ENCODE data around the gene NOS3. TPM values are rescaled to one million over a fixed set of nuclear protein-coding genes. Genes with fewer than 3 reads are reported as not detected.
A peak's percentile ranks its signal among the peaks of the same experiment; 100 is the strongest.

NOS3 gene
- total and polyA plus RNA-seq, 9 of the 15 experiments (the other 6 are each of a cell fraction or from before 2014, with no cell fraction given), result 1.1 to 121 (median 23.6) TPM

DNA sequence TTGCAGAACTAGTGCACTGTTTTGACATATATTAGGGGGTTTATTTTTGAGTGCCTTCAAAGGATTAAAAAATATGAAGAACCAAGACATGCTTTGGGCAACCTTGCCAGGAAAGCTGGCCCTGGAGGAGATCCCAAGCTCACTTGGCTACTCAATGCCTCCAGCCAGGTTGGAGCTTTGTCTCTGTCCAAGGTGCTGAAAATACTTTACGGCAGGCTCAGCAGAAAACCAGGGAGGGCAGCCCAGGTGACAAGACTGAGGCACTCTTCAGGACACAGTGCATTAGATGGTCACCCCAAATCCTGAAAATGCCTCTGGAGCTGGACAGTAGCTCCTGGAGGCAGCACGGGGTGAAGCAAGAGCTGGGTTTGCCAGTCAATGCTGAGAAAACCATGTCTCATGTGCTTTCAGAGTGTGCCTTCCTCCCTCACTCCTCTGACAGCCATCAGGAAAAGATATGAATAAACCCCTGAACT lies 6.9 kb upstream of the NOS3 start (continued):
- no peak for TF ChIP-seq BHLHE40 (IDR thresholded peaks at IDR 0.05; ENCODE audit: low read length)
- TF ChIP-seq BRD4 (IDR thresholded peaks at IDR 0.05), result no peak
- no peak for TF ChIP-seq HLTF (IDR thresholded peaks at IDR 0.05)
- TF ChIP-seq SP2 (IDR thresholded peaks at IDR 0.05; ENCODE audit: extremely low read depth, low read depth, low read length, poor library complexity, severe bottlenecking), result no peak
- TF ChIP-seq, protein P1, sequence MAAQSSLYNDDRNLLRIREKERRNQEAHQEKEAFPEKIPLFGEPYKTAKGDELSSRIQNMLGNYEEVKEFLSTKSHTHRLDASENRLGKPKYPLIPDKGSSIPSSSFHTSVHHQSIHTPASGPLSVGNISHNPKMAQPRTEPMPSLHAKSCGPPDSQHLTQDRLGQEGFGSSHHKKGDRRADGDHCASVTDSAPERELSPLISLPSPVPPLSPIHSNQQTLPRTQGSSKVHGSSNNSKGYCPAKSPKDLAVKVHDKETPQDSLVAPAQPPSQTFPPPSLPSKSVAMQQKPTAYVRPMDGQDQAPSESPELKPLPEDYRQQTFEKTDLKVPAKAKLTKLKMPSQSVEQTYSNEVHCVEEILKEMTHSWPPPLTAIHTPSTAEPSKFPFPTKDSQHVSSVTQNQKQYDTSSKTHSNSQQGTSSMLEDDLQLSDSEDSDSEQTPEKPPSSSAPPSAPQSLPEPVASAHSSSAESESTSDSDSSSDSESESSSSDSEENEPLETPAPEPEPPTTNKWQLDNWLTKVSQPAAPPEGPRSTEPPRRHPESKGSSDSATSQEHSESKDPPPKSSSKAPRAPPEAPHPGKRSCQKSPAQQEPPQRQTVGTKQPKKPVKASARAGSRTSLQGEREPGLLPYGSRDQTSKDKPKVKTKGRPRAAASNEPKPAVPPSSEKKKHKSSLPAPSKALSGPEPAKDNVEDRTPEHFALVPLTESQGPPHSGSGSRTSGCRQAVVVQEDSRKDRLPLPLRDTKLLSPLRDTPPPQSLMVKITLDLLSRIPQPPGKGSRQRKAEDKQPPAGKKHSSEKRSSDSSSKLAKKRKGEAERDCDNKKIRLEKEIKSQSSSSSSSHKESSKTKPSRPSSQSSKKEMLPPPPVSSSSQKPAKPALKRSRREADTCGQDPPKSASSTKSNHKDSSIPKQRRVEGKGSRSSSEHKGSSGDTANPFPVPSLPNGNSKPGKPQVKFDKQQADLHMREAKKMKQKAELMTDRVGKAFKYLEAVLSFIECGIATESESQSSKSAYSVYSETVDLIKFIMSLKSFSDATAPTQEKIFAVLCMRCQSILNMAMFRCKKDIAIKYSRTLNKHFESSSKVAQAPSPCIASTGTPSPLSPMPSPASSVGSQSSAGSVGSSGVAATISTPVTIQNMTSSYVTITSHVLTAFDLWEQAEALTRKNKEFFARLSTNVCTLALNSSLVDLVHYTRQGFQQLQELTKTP (IDR thresholded peaks at IDR 0.05; ENCODE audit: low read depth in 1 of 2, partially characterized antibody in 2 of 2), result peak in 1 of 2 experiments; percentile 97
- TF ChIP-seq, protein P2, sequence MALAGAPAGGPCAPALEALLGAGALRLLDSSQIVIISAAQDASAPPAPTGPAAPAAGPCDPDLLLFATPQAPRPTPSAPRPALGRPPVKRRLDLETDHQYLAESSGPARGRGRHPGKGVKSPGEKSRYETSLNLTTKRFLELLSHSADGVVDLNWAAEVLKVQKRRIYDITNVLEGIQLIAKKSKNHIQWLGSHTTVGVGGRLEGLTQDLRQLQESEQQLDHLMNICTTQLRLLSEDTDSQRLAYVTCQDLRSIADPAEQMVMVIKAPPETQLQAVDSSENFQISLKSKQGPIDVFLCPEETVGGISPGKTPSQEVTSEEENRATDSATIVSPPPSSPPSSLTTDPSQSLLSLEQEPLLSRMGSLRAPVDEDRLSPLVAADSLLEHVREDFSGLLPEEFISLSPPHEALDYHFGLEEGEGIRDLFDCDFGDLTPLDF (CRISPR knock-in tag; IDR thresholded peaks at IDR 0.05), result peak; percentile 38; the same call in 1 of the 2 replicates
- TF ChIP-seq, protein P3, sequence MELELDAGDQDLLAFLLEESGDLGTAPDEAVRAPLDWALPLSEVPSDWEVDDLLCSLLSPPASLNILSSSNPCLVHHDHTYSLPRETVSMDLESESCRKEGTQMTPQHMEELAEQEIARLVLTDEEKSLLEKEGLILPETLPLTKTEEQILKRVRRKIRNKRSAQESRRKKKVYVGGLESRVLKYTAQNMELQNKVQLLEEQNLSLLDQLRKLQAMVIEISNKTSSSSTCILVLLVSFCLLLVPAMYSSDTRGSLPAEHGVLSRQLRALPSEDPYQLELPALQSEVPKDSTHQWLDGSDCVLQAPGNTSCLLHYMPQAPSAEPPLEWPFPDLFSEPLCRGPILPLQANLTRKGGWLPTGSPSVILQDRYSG (tag; conservative IDR thresholded peaks at IDR 0.05; ENCODE audit: low read depth), result peak; percentile 66
- TF ChIP-seq, protein P4, sequence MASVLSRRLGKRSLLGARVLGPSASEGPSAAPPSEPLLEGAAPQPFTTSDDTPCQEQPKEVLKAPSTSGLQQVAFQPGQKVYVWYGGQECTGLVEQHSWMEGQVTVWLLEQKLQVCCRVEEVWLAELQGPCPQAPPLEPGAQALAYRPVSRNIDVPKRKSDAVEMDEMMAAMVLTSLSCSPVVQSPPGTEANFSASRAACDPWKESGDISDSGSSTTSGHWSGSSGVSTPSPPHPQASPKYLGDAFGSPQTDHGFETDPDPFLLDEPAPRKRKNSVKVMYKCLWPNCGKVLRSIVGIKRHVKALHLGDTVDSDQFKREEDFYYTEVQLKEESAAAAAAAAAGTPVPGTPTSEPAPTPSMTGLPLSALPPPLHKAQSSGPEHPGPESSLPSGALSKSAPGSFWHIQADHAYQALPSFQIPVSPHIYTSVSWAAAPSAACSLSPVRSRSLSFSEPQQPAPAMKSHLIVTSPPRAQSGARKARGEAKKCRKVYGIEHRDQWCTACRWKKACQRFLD (CRISPR knock-in tag; IDR thresholded peaks at IDR 0.05), result peak; percentile 60; the same call in 1 of the 2 replicates
- TF ChIP-seq, protein P5, sequence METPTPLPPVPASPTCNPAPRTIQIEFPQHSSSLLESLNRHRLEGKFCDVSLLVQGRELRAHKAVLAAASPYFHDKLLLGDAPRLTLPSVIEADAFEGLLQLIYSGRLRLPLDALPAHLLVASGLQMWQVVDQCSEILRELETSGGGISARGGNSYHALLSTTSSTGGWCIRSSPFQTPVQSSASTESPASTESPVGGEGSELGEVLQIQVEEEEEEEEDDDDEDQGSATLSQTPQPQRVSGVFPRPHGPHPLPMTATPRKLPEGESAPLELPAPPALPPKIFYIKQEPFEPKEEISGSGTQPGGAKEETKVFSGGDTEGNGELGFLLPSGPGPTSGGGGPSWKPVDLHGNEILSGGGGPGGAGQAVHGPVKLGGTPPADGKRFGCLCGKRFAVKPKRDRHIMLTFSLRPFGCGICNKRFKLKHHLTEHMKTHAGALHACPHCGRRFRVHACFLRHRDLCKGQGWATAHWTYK (CRISPR knock-in tag; IDR thresholded peaks at IDR 0.05), result 0 out of 2 replicates have a peak, but pooled peaks have one; percentile 45
- TF ChIP-seq PYGO2 (tag; IDR thresholded peaks at IDR 0.05), result no peak
- no peak for TF ChIP-seq NFXL1 (CRISPR knock-in tag; IDR thresholded peaks at IDR 0.05)
- TF ChIP-seq, protein P6, sequence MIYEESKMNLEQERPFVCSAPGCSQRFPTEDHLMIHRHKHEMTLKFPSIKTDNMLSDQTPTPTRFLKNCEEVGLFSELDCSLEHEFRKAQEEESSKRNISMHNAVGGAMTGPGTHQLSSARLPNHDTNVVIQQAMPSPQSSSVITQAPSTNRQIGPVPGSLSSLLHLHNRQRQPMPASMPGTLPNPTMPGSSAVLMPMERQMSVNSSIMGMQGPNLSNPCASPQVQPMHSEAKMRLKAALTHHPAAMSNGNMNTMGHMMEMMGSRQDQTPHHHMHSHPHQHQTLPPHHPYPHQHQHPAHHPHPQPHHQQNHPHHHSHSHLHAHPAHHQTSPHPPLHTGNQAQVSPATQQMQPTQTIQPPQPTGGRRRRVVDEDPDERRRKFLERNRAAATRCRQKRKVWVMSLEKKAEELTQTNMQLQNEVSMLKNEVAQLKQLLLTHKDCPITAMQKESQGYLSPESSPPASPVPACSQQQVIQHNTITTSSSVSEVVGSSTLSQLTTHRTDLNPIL (CRISPR knock-in tag; IDR thresholded peaks at IDR 0.05), result no peak
- TF ChIP-seq RBBP5 (IDR thresholded peaks at IDR 0.05; ENCODE audit: borderline replicate concordance, insufficient read depth, low read length, poor library complexity, severe bottlenecking), result no peak
- TF ChIP-seq NR2F6 (CRISPR knock-in tag; IDR thresholded peaks at IDR 0.05), result no peak
- TF ChIP-seq POU5F1 (IDR thresholded peaks at IDR 0.05; ENCODE audit: borderline replicate concordance, low read depth, low read length, partially characterized antibody), result no peak
- TF ChIP-seq HOXB6 (CRISPR knock-in tag; IDR thresholded peaks at IDR 0.05; ENCODE audit: borderline replicate concordance), result no peak

Measured in K562 (cell line).